PFSK-1 (cell line): ENCODE measurements around the gene AGO3.

Experiments
- FOXP2 ChIP-seq: optimal IDR thresholded peaks from 2 replicates; pipeline ENCODE3; 2011; ENCODE audit warnings: borderline replicate concordance, control low read depth, inconsistent platforms; ENCODE audit not compliant: insufficient read depth; ENCODE audit errors: extremely low read length, extremely low read depth
- POLR2AphosphoS5 ChIP-seq: IDR thresholded peaks from 2 replicates; pipeline ENCODE4 v1.6.1; 2012; ENCODE audit warnings: low read depth, mild to moderate bottlenecking, control low read depth, low read length, moderate library complexity
- REST ChIP-seq, 2 experiments: IDR thresholded peaks; 2 replicates each; pipeline versions ENCODE4 v1.6.1 to v1.8.0; 2011 to 2012; ENCODE audit warnings: low read depth in 2 of 2, low read length in 2 of 2, control low read depth in 1 of 2, inconsistent platforms in 1 of 2, mild to moderate bottlenecking in 1 of 2, moderate library complexity in 1 of 2; ENCODE audit not compliant: insufficient read depth in 1 of 2
- SIN3A ChIP-seq: IDR thresholded peaks from 2 replicates; pipeline ENCODE4 v1.6.1; 2012; ENCODE audit warnings: mild to moderate bottlenecking, low read length, moderate library complexity, borderline replicate concordance; ENCODE audit not compliant: insufficient read depth
- TAF1 ChIP-seq: IDR thresholded peaks from 2 replicates; pipeline ENCODE4 v1.6.1; 2012; ENCODE audit warnings: low read length, control low read depth, borderline replicate concordance; ENCODE audit not compliant: insufficient read depth

Gene AGO3

GRCh38 chr1:36067871-36068270 is 137.0 kb downstream of the AGO3 start:
- TF ChIP-seq REST (IDR thresholded peaks at IDR 0.05; ENCODE audit: insufficient read depth in 1 of 2, low read depth in 2 of 2, low read length in 2 of 2) = no peak
- no peak for TF ChIP-seq POLR2AphosphoS5
- TF ChIP-seq SIN3A = no peak
- no peak for TF ChIP-seq TAF1
- TF ChIP-seq FOXP2 = no peak

DNA sequence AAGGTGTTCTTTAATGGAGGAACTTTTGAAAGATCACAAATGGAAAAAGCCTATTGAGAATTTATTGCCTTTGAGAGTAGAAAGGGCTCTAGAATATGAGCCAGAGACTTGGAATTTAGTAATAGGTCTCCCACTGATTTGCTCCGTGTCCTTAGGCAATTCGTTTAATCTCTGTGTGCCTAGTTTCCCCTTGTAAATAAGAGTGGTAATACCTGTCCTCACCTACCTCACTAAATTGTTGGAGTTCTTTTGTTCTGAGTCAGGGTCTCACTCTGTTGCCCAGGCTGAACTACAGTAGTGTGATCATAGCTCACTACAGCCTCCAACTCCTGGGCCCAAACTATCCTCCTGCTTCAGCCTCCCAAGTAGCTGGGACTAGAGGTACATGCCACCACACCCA is 138.0 kb downstream of the AGO3 start:
- TF ChIP-seq REST (IDR thresholded peaks at IDR 0.05; ENCODE audit: insufficient read depth in 1 of 2, low read depth in 2 of 2, low read length in 2 of 2) (no peak), FOXP2 (no peak), TAF1 (no peak)

GRCh38 chr1:36070349-36070748 is 139.4 kb downstream of the AGO3 start:
- TF ChIP-seq SIN3A (no peak), TAF1 (no peak), FOXP2 (no peak), POLR2AphosphoS5 (no peak), REST (IDR thresholded peaks at IDR 0.05; ENCODE audit: insufficient read depth in 1 of 2, low read depth in 2 of 2, low read length in 2 of 2) (no peak)

DNA sequence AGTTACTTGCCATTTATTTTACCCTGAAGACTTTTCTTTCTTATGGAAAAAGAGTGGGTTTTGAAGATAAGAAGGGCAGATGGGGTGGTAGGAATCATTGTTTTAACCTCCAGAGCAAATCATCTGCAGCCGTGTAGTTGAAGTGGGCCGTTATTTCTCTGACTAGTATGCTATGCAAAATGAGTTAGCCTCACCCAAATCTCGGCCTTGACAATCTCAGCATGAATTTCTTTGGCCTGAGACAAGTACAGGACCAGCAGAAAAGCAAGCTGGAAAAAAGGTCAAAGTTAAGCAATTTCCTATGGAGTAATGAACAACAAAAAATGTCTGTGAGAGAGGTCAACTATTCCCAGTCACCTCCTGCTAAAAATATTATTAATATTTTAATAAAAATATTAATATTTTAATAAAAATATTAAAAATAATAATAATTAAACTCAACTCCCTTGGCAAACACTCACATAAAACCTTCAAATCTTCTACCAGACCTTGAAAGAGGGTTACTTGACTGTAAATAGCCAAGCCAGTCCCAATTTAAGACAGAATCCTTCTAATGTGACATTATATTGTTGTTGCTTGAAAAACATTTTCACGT is 146.2 kb downstream of the AGO3 start:
- TF ChIP-seq REST (IDR thresholded peaks at IDR 0.05; ENCODE audit: insufficient read depth in 1 of 2, low read depth in 2 of 2, low read length in 2 of 2) (no peak), TAF1 (no peak), POLR2AphosphoS5 (no peak), SIN3A (no peak), FOXP2 (no peak)

GRCh38 chr1:36080236-36080635 is 149.3 kb downstream of the AGO3 start:
- TF ChIP-seq REST (IDR thresholded peaks at IDR 0.05; ENCODE audit: insufficient read depth in 1 of 2, low read depth in 2 of 2, low read length in 2 of 2) = no peak
- no peak for TF ChIP-seq SIN3A
- no peak for TF ChIP-seq TAF1
- no peak for TF ChIP-seq FOXP2
- TF ChIP-seq POLR2AphosphoS5 = no peak
